Epidermal melanocyte (primary cell): ENCODE results near the gene APOC4.
A peak's percentile ranks its signal among the peaks of the same experiment; 100 is the strongest.
"Not testable (repeated sequence)": the region's sequence is repeated elsewhere in the genome, so short reads cannot be mapped to it uniquely, and the experiment has no call there.

Experiments
- DNase-seq: peaks from one replicate; pipeline ENCODE4 v3.0.0; 2011; ENCODE audit warnings: low spot score; ENCODE audit not compliant: insufficient read length

Gene APOC4

DNA sequence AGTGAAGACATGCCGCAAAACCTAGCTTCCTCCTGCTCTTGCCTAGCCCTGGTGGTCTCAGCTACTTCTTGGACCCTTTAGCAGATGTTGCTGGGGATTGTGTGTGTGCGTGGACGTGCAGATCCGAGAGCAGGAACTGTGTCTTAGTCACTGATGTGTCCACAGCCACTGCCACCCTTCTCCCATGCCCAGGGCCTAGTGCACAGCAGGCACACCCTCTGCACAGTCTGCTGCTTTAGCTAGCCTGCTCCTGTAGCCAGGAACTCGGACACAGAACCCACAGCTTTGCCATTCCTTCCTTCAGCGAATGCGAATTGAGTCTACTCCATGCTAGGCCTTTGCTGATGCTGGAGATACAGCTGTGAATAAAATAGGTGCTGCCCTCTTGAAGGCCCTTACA is 15.5 kb downstream of the APOC4 start:
- DNase-seq: no peak

DNA sequence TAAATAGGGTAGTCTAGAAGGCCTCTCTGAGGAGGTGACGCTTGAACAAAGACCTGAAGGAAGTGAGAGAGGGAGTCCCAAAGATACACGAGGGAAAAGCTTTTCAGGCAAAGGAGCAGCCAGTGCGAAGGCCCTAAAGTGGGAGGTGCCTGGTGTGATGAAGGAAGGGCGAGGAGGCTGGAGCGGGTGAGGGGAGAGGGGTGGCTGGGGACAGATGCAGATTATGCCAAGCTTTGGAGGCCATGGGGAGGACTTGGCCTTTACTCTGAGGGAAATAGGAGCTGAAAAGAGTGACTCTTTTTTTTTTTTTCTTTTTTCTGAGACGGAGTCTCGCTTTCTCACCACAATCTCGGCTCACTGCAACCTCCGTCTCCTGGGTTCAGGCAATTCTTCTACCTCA is 16.1 kb downstream of the APOC4 start:
- no peak for DNase-seq

DNA sequence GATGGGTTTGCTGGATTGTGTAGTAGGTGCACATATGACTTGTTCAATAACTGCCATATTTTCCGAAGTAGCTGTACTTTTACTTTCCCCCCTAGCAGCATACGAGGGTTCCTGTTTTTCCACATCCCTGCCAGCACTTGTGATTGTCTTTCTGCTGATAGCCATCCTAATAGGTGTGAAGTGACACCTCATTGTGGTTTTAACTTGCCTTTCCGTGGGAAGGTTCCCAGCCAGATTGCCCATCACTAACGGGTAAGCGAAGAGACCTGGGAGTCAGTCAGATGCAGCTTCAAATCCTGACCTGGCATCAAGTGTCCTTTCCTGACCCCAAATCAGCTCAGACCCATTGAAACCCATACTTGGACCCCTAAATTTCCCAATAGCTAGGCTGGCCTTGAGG is 17.7 kb downstream of the APOC4 start:
- no peak for DNase-seq

DNA sequence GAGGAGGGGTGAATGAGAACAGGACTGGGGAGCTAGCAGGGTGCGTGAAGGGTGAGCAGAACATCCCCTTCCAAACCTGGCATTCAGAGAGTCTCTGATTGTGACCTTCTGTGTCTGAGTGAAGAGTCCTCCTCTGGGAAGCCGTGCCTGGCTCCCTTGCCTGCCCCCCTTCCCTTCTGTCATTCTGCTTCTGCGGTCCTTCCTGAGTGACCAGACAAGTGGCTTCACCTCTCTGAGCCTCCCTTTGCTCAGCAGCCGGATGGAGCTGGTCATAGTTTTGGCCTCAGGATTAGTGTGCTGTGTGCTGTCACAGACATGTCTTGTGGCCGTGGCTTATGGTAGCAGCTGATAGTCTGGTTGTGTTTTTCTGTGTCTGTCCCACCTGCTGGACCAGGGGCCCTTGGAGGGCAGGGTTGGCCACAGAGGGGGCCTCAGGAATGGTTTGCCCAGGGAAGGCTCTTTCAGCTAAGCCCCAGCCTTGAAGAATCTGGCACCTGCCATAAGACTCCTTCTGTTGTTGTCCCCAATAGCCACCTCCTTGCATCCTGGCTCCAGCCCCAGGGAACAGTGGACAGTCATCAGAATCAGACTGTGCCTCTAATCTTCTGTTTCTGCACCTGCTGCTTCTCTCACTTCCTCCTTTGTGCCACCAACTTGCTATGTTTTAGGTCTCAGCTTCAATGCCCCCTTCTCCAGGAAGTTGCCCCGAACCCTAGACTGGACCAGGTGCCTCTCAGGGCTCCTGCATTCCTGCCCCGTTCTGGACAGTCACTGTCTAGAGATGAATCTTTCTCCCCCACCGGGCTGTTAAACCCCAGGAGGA is 19.1 kb downstream of the APOC4 start:
- no peak for DNase-seq

DNA sequence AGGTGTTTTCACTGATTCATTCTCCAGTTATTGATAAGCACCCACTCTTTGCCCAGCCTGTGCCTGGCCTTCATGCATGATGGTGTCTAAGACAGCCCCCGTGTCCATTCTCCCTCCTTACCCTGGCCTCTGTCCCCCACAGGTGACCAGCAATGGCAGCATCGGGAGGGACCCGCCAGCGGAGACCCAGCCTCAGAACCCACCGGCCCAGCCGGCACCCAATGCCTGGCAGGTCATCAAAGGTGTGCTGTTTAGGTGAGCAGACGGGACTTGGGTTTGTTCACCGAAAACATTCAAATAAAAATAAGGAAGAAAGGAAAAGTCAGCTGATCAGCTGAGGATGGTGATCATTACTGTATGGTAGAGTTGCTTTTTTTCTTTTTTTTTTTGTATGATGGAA is 19.8 kb downstream of the APOC4 start:
- no peak for DNase-seq

DNA sequence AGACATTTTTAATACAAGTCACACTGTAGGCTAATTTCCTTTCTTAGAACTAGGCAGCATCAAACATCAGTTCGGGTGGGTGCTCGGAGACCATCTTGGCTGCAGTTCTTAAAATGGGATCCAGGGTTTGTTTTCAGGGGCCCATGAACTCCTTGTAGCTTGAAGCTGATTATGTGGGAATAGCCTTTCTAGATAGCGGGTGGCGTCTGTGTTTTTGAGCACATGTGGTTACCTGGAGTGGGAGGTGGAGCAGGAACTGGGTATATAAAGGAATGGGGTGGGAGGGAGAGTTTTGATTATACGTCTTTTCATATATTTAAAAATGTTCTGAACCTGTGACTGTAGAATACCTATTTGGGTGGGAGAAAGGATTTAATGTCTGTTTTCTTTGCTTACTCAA is 26.1 kb downstream of the APOC4 start:
- no peak for DNase-seq

DNA sequence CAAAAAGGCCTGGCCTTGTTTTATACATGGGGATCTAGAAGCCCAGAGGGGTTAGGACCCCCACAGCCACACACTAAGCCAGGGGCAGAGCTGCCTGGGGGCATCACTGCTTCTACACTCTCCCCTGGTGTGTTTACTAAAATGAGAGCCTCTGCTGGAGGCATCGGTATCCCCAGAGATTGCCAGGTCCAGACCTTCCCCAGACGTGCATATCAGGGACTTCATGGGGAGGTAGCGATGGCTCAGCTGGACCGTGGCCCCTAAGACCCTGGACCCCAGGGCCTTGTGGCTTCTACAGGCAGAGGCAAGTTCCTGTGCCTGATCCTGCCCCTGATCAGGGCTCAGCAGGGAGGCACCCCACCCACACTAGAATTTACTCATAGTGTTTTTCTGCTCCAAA is 26.6 kb downstream of the APOC4 start:
- DNase-seq: no peak

DNA sequence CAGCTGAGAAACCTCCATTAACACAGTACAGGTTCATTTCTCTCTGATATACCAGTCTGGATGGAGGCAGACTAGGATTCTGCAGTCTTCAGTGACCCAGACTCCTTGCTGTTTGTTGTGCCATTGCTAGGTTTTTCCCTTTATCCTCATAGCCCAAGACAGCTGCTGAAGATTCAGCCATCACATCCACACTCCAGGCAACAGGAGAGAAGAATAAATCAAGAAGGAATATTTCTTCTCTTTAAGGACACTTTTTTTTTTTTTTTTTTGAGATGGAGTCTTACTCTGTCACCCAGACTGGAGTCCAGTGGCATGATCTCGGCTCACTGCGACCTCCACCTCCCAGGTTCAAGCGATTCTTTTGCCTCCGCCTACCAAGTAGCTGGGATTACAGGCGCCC is 27.4 kb downstream of the APOC4 start:
- DNase-seq: no peak

DNA sequence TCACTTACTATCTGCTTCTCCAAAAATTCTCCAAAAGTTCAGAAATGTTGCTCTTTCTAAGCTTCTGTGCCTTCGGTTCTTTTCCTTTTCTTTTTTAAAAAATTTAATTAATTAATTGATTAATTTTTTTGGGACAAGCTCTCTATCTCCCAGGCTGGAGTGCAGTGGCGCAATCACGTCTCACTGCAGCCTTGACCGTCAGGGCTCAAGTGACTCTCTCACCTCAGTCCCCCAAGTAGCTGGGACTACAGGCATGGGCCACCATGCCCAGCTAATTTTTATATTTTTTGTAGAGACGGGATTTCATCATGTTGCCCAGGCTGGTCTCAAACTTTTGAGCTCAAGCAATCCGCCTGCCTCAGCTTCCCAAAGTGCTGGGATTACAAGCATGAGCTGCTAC is 29.4 kb downstream of the APOC4 start:
- not testable (repeated sequence) for DNase-seq

DNA sequence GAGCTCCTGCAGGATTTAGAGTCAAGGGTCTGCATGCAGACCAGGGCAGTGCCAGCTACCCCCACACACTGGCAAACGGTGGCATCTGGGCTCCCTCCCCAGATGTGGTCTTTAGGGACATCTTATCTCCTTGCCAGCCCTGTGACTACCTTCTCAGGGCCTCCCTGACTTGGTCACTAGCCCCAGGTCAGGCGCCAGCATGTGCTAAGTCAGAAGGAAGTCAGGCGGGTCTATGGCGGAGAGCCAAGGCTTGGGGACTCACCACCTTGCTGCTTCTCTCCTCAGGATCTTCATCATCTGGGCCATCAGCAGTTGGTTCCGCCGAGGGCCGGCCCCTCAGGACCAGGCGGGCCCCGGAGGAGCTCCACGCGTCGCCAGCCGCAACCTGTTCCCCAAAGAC is 30.8 kb downstream of the APOC4 start:
- DNase-seq: no peak

DNA sequence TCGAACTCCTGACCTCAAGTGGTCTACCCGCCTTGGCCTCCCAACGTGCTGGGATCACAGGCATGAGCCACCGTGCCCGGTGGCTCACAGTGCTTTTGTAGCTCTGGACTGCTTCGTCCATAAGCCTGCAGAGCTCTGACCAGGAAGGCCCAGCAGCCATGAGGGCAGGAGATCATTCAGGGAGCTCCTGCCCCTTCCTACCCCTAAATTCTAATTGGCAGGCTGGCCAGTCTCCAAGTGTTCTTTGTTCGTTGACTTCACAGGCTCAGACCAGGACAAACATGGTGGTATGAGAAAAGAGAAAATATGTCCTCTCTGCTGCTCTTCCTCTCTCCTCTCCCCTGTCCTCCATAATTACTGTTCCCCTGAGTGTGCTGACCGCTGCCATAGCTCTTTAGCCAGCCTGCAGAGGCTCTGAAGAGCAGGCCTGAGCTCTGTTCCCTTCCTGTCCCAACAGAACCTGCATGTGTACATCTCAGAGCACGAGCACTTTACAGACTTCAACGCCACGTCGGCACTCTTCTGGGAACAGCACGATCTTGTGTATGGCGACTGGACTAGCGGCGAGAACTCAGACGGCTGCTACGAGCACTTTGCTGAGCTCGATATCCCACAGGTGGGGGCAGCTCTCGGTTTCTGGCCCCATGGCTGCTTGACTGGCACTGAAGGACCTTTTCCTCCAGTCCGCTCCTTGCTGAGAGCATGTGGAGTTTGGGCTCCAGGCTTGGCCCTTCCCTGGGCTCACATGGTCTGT is 32.1 kb downstream of the APOC4 start:
- no peak for DNase-seq

DNA sequence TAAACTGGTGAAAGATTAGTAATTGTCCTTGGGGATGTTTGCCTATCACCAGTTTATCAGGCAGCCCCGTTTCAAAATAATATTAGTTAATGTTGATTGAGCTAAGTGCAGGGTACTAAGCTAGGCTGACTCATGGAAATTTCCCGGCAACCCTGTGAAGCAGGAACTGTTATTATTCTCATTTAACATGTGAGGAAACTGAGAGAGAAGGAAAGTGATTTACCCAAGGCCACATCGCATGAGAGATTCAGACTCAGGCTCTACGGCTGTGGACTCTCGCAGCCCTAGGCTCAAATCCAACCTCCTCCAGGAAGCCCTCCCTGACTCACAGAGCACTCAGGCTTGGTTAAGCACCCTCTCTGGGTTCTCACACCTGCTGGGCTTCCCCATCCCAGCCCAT is 32.8 kb downstream of the APOC4 start:
- DNase-seq: no peak

DNA sequence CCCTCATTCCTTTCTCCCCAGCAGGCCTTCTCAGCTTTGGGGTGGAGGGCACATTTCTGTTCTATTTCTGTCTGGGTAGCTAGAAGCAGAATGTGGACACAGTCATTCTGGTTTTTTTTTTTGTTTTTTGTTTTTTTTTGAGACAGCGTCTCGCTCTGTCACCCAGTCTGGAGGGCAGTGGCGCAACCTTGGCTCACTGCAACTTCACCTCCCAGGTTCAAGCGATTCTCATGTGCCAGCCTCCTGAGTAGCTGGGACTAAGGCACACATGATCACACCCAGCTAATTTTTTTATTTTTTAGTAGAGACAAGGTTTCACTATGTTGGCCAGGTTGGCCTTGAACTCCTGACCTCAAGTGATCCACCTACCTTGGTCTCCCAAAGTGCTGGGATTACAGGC is 33.4 kb downstream of the APOC4 start:
- DNase-seq: no peak

DNA sequence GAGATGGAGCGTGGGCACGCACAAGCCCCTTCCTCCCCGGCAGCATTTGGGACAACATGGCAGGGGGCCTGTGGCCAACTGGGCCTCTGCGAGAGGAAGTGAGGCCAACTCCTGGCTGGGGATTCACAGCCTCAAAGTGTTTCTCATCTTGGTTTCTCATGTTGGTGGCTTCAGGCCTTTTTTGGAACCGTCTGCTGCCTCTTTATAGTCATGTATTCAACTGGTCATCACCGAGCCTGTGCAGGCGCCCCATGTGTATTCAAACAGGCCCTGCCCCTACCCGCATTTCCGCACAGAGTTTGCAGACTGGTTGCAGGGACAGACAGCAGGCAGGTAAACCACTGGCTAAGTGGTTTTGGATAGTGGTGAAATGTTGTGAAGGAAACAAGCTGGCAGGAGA is 42.0 kb downstream of the APOC4 start:
- DNase-seq: no peak

DNA sequence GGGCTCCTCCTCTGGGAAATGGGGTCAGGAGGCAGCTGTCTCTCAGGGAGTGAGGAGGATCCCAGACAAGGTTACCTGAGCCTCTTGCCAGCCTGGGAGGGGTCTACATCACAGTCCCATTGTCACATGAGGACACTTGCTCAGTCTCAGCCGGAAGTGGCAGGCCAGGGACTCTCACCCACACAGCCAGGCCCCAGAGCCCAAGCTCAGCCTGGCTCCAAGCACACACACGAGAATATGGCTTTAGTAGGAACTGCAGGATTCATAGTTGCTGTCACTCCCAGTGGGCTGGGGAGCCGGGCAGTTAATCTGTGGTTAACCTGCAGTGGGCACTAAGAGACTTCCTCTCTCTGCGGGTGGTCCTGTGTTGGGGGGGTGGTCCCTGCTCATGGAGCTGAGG is 43.4 kb downstream of the APOC4 start:
- no peak for DNase-seq

DNA sequence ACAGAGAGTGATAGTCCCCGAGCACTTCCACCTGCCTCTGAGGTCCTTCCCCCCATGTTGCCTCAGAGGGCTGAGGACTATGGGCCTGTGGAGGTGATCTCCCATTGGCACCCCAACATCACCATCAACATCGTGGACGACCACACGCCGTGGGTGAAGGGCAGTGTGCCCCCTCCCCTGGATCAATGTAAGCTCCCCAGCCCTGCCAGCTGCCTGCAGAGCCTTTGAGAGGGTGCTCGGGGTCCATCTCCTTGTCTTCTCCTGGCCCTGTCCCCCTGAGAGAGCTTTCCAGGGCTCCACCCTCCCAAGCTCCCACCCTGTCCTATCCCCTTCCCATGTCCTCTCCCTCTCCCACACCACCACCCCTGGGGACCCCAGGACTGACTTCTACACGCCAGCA is 44.4 kb downstream of the APOC4 start:
- DNase-seq: no peak

DNA sequence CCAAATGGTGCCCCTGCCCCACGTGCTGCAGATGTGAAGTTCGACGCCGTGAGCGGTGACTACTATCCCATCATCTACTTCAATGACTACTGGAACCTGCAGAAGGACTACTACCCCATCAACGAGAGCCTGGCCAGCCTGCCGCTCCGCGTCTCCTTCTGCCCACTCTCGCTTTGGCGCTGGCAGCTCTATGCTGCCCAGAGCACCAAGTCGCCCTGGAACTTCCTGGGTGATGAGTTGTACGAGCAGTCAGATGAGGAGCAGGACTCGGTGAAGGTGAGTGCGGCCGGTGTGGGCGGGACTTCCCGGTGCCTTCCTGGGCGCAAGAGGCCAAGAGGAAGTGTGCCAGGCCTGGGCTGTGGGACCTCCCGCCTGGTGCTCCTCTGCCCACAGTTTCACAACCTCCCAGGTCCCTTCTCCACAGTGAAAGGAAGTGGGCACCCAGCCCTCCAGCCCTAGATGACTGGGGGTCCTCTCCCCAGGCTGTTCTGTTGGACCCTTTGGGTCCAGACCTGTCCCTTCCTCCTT is 45.2 kb downstream of the APOC4 start:
- no peak for DNase-seq

DNA sequence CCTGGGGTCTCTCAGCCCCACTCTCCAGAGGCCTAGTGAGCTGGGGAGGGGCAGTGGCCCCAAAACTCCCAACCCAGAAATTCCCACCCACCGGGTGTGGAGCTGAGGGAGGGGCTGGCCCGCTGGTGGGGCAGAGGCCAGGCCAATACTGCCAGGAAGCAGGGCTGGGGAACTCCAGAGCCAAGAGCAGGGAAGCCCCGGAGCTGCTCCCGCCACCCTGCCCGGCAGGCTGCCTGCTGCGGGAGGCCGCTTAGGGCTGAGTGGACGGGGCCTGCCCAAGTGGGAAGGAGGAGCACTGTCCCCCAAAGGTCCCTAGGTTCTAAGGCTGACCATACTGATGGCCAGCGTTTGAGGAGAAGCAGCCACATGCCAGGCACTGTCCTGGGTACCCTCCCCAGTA is 46.2 kb downstream of the APOC4 start:
- DNase-seq: no peak

DNA sequence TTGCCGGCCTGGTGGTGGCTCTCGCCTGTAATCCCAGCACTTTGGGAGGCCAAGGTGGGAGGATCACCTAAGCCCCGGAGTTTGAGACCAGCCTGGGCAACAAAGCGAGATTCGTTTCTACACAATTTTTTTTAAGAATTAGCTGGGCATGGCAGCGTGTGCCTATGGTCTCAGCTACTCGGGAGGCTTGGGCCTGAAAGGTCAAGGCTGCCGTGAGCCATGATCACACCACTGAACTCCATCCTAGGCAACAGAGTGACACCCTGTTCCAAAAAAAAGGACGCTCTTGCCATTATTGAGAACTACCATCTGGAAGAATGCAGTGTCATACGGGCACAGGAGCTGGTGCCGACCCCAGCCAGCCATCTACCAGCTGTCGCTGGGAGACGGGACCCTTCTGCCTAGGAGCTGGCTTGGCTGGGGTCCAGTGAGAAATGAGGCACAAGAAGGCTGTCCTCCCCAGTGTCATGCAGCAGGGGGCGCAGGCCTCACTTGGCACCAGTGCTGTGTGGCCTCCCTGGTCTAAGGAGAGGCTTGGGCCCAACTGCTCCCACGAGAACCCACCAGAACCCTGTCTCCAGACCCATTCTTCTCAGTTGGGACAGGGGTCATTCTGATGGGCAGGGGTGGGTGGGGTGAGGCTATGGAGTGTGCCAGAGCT is 47.0 kb downstream of the APOC4 start:
- peak; percentile 64 for DNase-seq

DNA sequence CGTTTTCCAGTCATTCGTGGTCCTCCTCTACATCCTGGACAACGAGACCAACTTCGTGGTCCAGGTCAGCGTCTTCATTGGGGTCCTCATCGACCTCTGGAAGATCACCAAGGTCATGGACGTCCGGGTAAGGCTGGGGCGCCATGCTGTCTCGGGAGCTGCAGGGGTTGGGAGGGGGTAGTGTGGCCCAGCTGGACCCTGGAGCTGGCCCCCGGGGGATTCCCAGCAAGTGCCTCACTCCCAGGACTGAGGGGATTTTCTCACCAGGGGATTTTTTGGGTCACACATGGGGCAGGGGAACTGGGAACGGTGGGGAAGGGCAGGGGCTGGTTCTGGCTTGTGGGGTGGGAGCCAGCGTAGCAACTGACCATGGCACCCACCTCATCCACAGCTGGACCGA is 48.4 kb downstream of the APOC4 start:
- no peak for DNase-seq

DNA sequence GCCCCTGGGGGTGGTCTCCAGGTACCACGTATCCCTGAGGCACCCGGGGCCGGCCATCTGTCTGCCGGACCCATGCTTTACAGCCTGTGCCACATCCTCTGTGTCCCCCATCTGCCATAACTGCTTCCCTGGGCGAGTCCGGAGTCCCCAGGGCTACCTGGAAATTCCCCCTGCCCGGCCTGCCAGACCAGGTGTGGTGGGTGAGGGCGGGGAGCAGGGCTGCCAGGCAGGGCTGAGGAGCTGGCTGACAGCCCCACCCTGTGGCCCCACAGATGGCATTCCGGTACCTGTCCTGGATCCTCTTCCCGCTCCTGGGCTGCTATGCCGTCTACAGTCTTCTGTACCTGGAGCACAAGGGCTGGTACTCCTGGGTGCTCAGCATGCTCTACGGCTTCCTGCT is 48.9 kb downstream of the APOC4 start:
- no peak for DNase-seq
